ENCODE measurements around the gene AHR. TPM values are rescaled to one million over a fixed set of nuclear protein-coding genes. Genes with fewer than 3 reads are reported as not detected.
A peak's percentile ranks its signal among the peaks of the same experiment; 100 is the strongest.

AHR gene
- 100 to 1,000 TPM; 129 to 258 (median 149) TPM for total RNA-seq

GRCh38 chr7:17298102-17298839 is at the start of gene AHR:
TSS of gene AHR (plus strand) at chr7:17298652. CDS start at chr7:17299265, 613 bp downstream.
- no peak for TF ChIP-seq CTCF (IDR thresholded peaks at IDR 0.05)
- ATAC-seq (ENCODE audit: low FRiP score) (peak; percentile 81), DNase-seq (ENCODE audit: low spot score) (peak; percentile 74)

- DNase-seq (ENCODE audit: low spot score): no peak
- no peak for ATAC-seq (ENCODE audit: low FRiP score)
- TF ChIP-seq CTCF (IDR thresholded peaks at IDR 0.05): no peak
Measured at GRCh38 chr7:17253885-17254284, 44.6 kb upstream of the AHR start.

- ATAC-seq (ENCODE audit: low FRiP score): no peak
- TF ChIP-seq CTCF (IDR thresholded peaks at IDR 0.05): no peak
Measured at GRCh38 chr7:17255926-17256325, 42.5 kb upstream of the AHR start.

GRCh38 chr7:17256375-17256774 is 42.1 kb upstream of the AHR start:
- ATAC-seq (ENCODE audit: low FRiP score) (no peak), DNase-seq (ENCODE audit: low spot score) (no peak)
- TF ChIP-seq CTCF (IDR thresholded peaks at IDR 0.05): no peak

More at GRCh38 chr7:17255926-17256325, 42.5 kb upstream of the AHR start:
- no peak for DNase-seq (ENCODE audit: low spot score)

- DNase-seq (ENCODE audit: low spot score): no peak
- ATAC-seq (ENCODE audit: low FRiP score): no peak
- TF ChIP-seq CTCF (IDR thresholded peaks at IDR 0.05): no peak
Measured at GRCh38 chr7:17266565-17266964, 31.9 kb upstream of the AHR start.

GRCh38 chr7:17269341-17270221 is 28.9 kb upstream of the AHR start:
- no peak for TF ChIP-seq CTCF (IDR thresholded peaks at IDR 0.05)
- DNase-seq (ENCODE audit: low spot score): no peak
- ATAC-seq (ENCODE audit: low FRiP score): no peak

Data from omental fat pad (tissue), 4 donors.